ENCODE results near the gene UHRF1. TPM values are rescaled to one million over a fixed set of nuclear protein-coding genes. Genes with fewer than 3 reads are reported as not detected.

Gene UHRF1
- total and polyA plus RNA-seq, 2 of the 13 experiments (the other 11 are each of a cell fraction or from before 2014, with no cell fraction given), result 6.8 to 78.4 TPM

GRCh38 chr19:4991996-4992698 lies 82.8 kb downstream of the UHRF1 start:
- H3K4me3 ChIP-seq (replicated peaks in 1 of 3; ENCODE audit: insufficient read depth in 1 of 3, low read depth in 2 of 3, low read length in 3 of 3), result no peak overlapping the region
- no peak overlapping the region for H3K4me2 ChIP-seq (ENCODE audit: low read depth, low read length)
- CTCF ChIA-PET (ENCODE audit: low intra/inter-chr PET ratio, low total read pairs), result no interaction called here
- POLR2A ChIA-PET, result no interaction called here
- H3K79me2 ChIP-seq (ENCODE audit: insufficient read depth, low read length), result peaks cover 57% of the 10 kb centered on the region
- H3K27me3 ChIP-seq (ENCODE audit: control insufficient read depth in 1 of 2, insufficient read depth in 2 of 2, low read length in 2 of 2), result no peaks in the 10 kb centered on the region
- 84% methylated on average over 13 of the region's 13 CpGs for WGBS (ENCODE audit: low lambda C conversion rate)
- no peak overlapping the region for H3K9ac ChIP-seq (ENCODE audit: insufficient read depth, low read depth, low read length)
- no peaks in the 10 kb centered on the region for H3K9me3 ChIP-seq (ENCODE audit: low read length)
- H3K4me1 ChIP-seq (ENCODE audit: insufficient read depth, low read length), result peaks cover 16% of the 10 kb centered on the region
- no peak for FAIRE-seq
- in situ Hi-C loops (cut with HindIII; ENCODE audit: extremely low pct_ligation_motif_present, low pct_unique_long_range_greater_than_20kb), result loop anchor here (5.0 kb wide), 1 partner anchor 40 kb away; no protein-coding TSS in a partner anchor
- no peak overlapping the region for H3K27ac ChIP-seq (ENCODE audit: extremely low read length, insufficient read depth, low read length)
- no TSS peak for BruUV-seq (replicated peaks)
- H3K36me3 ChIP-seq (replicated peaks in 1 of 2; ENCODE audit: control insufficient read depth in 1 of 2, insufficient read depth in 2 of 2, low read length in 2 of 2), result peaks cover 2 to 14% of the 10 kb centered on the region in 2 experiments; a peak in 3 of 5 replicates
- no peak overlapping the region for H2AFZ ChIP-seq (ENCODE audit: low read length)
- TF ChIP-seq ZBTB38 (CRISPR knock-in tag; IDR thresholded peaks at IDR 0.05), result peak; percentile 75
- TF ChIP-seq ZSCAN22 (CRISPR knock-in tag; IDR thresholded peaks at IDR 0.05), result no peak
- peak; percentile 72 for TF ChIP-seq ZNF121 (CRISPR knock-in tag; IDR thresholded peaks at IDR 0.05)
- no peak for TF ChIP-seq ZNF354B (CRISPR knock-in tag; IDR thresholded peaks at IDR 0.05)
- TF ChIP-seq KMT2A (CRISPR knock-in tag; IDR thresholded peaks at IDR 0.05), result no peak
- no peak for DNase-seq (ENCODE audit: low spot score)
- intact Hi-C loops (cut with micrococcal nuclease; ENCODE audit: unreplicated experiment), result no loop called here
- peaks cover 49% of the 10 kb centered on the region for H4K20me1 ChIP-seq (ENCODE audit: insufficient read depth, low read length)
- no peak for ATAC-seq

- ChIA-PET CTCF (ENCODE audit: low intra/inter-chr PET ratio, low total read pairs) (no interaction called here), POLR2A (no interaction called here)
- peaks cover 40% of the 10 kb centered on the region for H4K20me1 ChIP-seq (ENCODE audit: insufficient read depth, low read length)
- TF ChIP-seq ZNF318 (CRISPR knock-in tag; IDR thresholded peaks at IDR 0.05) (no peak), SUZ12 (IDR thresholded peaks at IDR 0.05; ENCODE audit: low read depth, low read length) (no peak)
These were observed 84.4 kb downstream of the UHRF1 start for GRCh38 chr19:4993683-4994082.

More at GRCh38 chr19:4993683-4994082, 84.4 kb downstream of the UHRF1 start:
- no peak for ATAC-seq
- intact Hi-C loops (cut with micrococcal nuclease; ENCODE audit: unreplicated experiment) (no loop called here), in situ Hi-C loops (cut with HindIII; ENCODE audit: extremely low pct_ligation_motif_present, low pct_unique_long_range_greater_than_20kb) (loop anchor here (5.0 kb wide), 1 partner anchor 39 kb away; no protein-coding TSS in a partner anchor)
- H3K79me2 ChIP-seq (ENCODE audit: insufficient read depth, low read length), result peaks cover 55% of the 10 kb centered on the region
- no peak overlapping the region for H3K27ac ChIP-seq (ENCODE audit: extremely low read length, insufficient read depth, low read length)
- WGBS (ENCODE audit: low lambda C conversion rate), result 89% methylated on average over 3 of the region's 3 CpGs
- no peaks in the 10 kb centered on the region for H3K9me3 ChIP-seq (ENCODE audit: low read length)
- H3K4me2 ChIP-seq (ENCODE audit: low read depth, low read length), result no peak overlapping the region
- DNase-seq (ENCODE audit: low spot score), result no peak
- peaks cover 16% of the 10 kb centered on the region for H3K4me1 ChIP-seq (ENCODE audit: insufficient read depth, low read length)
- H3K36me3 ChIP-seq (replicated peaks in 1 of 2; ENCODE audit: control insufficient read depth in 1 of 2, insufficient read depth in 2 of 2, low read length in 2 of 2), result peaks cover 5 to 14% of the 10 kb centered on the region in 2 experiments; a peak in 3 of 5 replicates
- no peak overlapping the region for H3K9ac ChIP-seq (ENCODE audit: insufficient read depth, low read depth, low read length)
- no peak overlapping the region for H3K4me3 ChIP-seq (replicated peaks in 1 of 3; ENCODE audit: insufficient read depth in 1 of 3, low read depth in 2 of 3, low read length in 3 of 3)
- FAIRE-seq, result no peak
- no TSS peak for BruUV-seq (replicated peaks)
- no peak overlapping the region for H2AFZ ChIP-seq (ENCODE audit: low read length)
- no peaks in the 10 kb centered on the region for H3K27me3 ChIP-seq (ENCODE audit: control insufficient read depth in 1 of 2, insufficient read depth in 2 of 2, low read length in 2 of 2)
